ENCODE results near the gene PDGFD.

Gene PDGFD

GRCh38 chr11:103946793-103947545 is 217.0 kb downstream of the PDGFD start:
- TF ChIP-seq, protein P1, sequence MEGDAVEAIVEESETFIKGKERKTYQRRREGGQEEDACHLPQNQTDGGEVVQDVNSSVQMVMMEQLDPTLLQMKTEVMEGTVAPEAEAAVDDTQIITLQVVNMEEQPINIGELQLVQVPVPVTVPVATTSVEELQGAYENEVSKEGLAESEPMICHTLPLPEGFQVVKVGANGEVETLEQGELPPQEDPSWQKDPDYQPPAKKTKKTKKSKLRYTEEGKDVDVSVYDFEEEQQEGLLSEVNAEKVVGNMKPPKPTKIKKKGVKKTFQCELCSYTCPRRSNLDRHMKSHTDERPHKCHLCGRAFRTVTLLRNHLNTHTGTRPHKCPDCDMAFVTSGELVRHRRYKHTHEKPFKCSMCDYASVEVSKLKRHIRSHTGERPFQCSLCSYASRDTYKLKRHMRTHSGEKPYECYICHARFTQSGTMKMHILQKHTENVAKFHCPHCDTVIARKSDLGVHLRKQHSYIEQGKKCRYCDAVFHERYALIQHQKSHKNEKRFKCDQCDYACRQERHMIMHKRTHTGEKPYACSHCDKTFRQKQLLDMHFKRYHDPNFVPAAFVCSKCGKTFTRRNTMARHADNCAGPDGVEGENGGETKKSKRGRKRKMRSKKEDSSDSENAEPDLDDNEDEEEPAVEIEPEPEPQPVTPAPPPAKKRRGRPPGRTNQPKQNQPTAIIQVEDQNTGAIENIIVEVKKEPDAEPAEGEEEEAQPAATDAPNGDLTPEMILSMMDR (IDR thresholded peaks at IDR 0.05; ENCODE audit: low read depth, low read length): no peak
- no peak for DNase-seq (ENCODE audit: low read depth, low spot score)

DNA sequence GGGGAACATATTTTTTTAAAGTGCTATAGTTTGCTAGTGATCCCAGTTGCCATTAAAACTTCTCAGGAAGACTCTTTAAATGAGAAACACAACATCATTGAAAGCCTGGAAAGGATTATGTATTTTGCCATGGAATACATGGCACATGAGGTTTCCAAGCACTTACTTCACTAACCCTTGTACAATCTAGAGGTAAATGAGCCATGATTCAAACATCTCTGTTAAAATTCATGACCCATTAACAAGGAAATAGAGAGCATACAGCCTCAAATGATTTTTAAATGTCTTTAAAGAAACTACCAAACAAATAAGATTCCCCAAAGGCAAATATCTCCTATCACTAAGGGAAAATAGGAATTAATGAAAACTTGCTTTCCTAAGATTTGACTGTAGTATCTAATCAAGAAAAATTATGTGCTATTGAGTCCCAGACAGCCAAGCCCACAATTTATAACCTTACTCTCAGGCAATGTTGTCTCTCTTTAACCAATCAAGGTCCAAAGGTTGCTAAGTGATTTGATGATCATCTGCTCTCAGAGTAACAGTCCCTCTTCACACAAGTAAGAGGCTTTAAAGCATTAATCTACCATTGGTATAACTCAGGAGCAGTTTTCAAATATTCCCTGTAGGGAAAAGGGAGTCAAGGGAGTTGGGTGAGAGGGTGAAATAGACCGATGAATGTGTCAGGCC is 219.6 kb downstream of the PDGFD start:
- DNase-seq (ENCODE audit: low read depth, low spot score): no peak
- in situ Hi-C loops (cut with HindIII; ENCODE audit: low sequenced_read_pairs): no loop called here
- no peak overlapping the region for H3K4me3 ChIP-seq (ENCODE audit: low read depth, low read length)
- TF ChIP-seq, protein P1 (IDR thresholded peaks at IDR 0.05; ENCODE audit: low read depth, low read length): no peak

More at GRCh38 chr11:103946793-103947545, 217.0 kb downstream of the PDGFD start:
- in situ Hi-C loops (cut with HindIII; ENCODE audit: low sequenced_read_pairs): no loop called here
- H3K4me3 ChIP-seq (ENCODE audit: low read depth, low read length): no peak overlapping the region

DNA sequence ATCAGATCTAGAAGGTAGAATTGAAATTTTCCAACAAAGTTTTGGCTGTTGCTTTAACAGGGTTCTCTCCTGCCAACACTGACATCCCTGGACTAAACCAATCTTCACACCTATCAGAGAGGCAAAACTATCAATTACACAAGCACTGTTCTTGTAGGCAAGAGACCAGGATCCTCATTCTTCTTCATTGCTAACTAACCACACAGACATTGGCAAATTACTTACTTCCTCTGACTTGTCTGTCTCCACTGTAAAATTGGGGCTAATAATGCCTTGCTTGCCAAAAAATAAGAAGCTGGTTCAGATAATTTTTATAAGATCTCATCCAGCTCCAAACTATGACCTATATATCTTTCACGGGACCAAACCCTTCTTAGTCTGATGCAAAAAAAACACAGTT is 221.3 kb downstream of the PDGFD start:
- TF ChIP-seq, protein P1 (IDR thresholded peaks at IDR 0.05; ENCODE audit: low read depth, low read length): no peak
- H3K4me3 ChIP-seq (ENCODE audit: low read depth, low read length): no peak overlapping the region
- in situ Hi-C loops (cut with HindIII; ENCODE audit: low sequenced_read_pairs): no loop called here
- no peak for DNase-seq (ENCODE audit: low read depth, low spot score)

DNA sequence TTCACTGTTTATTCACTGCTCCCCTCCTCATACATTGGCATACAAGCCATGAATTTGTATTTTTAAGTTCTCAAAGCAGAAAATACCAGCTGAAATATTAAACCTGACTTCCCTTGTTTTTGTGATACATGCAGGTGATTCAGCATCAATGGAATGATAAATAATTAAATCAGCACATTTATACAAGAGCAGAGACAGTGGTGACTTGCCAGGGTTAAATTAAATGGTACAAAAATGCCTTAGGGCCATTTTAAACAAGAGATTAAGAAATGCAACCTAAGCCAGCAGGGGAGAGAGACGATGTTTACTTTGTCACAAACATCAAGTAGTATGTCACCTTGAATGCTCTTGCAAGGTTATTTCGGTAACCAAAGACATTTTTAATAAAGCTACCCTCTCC is 223.4 kb downstream of the PDGFD start:
- TF ChIP-seq, protein P1 (IDR thresholded peaks at IDR 0.05; ENCODE audit: low read depth, low read length): no peak
- H3K4me3 ChIP-seq (ENCODE audit: low read depth, low read length): no peak overlapping the region
- no peak for DNase-seq (ENCODE audit: low read depth, low spot score)
- in situ Hi-C loops (cut with HindIII; ENCODE audit: low sequenced_read_pairs): no loop called here

DNA sequence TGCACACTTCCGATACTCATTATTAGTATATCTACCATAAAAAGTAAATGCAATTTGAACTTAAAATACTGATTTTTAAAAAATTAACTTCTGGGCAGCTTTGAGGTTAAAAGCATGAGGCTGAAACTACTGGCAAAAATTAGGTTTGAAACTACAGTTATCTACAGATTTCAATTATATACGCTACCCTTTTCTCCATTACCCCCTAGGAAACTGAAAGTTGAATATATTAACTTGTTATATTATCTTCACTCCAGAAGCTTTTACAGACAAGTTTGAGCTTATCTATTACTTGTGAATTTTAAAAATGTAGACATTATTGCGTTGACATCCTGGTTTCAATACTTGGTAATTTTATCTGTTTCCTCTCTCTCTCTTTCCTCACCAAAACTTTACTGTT is 224.3 kb downstream of the PDGFD start:
- no peak overlapping the region for H3K4me3 ChIP-seq (ENCODE audit: low read depth, low read length)
- in situ Hi-C loops (cut with HindIII; ENCODE audit: low sequenced_read_pairs): no loop called here
- no peak for DNase-seq (ENCODE audit: low read depth, low spot score)
- TF ChIP-seq, protein P1 (IDR thresholded peaks at IDR 0.05; ENCODE audit: low read depth, low read length): no peak

DNA sequence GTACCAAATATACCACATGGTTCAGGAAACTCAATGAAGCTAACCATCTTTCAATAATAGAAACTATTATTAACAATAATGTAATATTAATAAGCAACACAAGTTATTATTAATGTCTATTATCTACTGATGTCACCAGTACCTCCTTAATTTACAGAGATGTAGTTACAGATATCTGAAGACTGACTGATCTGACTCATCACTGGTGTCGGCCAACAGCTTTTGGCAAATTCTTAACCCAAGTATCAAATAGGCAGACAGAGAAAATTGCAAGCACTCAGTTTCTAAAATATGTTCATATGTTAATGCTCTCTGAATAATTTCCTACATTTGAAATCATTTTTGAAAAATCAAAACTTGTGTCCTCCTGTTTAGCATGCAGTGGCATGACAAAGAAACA is 227.9 kb downstream of the PDGFD start:
- in situ Hi-C loops (cut with HindIII; ENCODE audit: low sequenced_read_pairs): no loop called here
- no peak overlapping the region for H3K4me3 ChIP-seq (ENCODE audit: low read depth, low read length)
- DNase-seq (ENCODE audit: low read depth, low spot score): no peak
- TF ChIP-seq, protein P1 (IDR thresholded peaks at IDR 0.05; ENCODE audit: low read depth, low read length): no peak

Measured in astrocyte of the spinal cord (primary cell).